HepG2 (cell line): ENCODE results near the gene NSL1. TPM values are rescaled to one million over a fixed set of nuclear protein-coding genes. Genes with fewer than 3 reads are reported as not detected.

Experiments
- ATAC-seq: fragments of 200-7000 bp; cut with Tn5 transposase; 3 replicates; pipeline ENCODE4 v1.9.1; 2020; ENCODE audit warnings: mild to moderate bottlenecking, moderate library complexity
- BruUV-seq: library from RNA; stranded (reverse); fragments of 400-500 nt; replicated peaks from 2 replicates; lab custom pipeline; 2021; lab: Mats Ljungman, UMichigan
- CTCF ChIA-PET: fragments of 300-600 bp; formaldehyde crosslinking; extraction: SDS; loops from one replicate; lab custom pipeline; 2021; ENCODE audit warnings: low total read pairs, inconsistent platforms, low intra/inter-chr PET ratio; lab: Yijun Ruan, JAX
- POLR2A ChIA-PET: fragments of 350-600 bp; sonication (Branson Sonifier 250); formaldehyde crosslinking; loops from one replicate; lab custom pipeline; 2020; ENCODE audit warnings: antibody characterized with exemption, inconsistent platforms; lab: Yijun Ruan, JAX
- DNase-seq: peaks from one replicate; pipeline ENCODE4 v3.0.0-alpha.2; 2015; ENCODE audit warnings: low spot score
- FAIRE-seq: peaks from 3 replicates; lab custom pipeline; 2011; peaks lifted over from hg19 to GRCh38; lab: Jason Lieb, UNC
- H2AFZ ChIP-seq: one replicate; pipeline ENCODE4 v1.6.1; 2011; ENCODE audit warnings: low read length, inconsistent platforms
- H3K27ac ChIP-seq: fragments of 300-600 bp; 3 replicates; pipeline ENCODE4 v1.8.0; 2011; ENCODE audit warnings: mixed run types, mild to moderate bottlenecking, mixed read lengths, low read length, inconsistent platforms; ENCODE audit not compliant: insufficient read depth; ENCODE audit errors: extremely low read length
- H3K27me3 ChIP-seq, 2 experiments: fragments of 200-600 bp in 1 of 2; 2 replicates in 1 of 2; 3 replicates in 1 of 2; pipeline versions ENCODE4 v1.6.0 to v1.8.0; 2011; ENCODE audit warnings: low read length in 2 of 2, mild to moderate bottlenecking in 2 of 2, moderate library complexity in 2 of 2, inconsistent platforms in 1 of 2; ENCODE audit not compliant: insufficient read depth in 2 of 2, control insufficient read depth in 1 of 2
- H3K36me3 ChIP-seq, 2 experiments: fragments of 200-600 bp in 1 of 2; replicated peaks in 1 of 2; 2 replicates in 1 of 2; 3 replicates in 1 of 2; pipeline versions ENCODE4 v1.5.1 to v1.8.0; 2011; ENCODE audit warnings: low read length in 2 of 2, inconsistent platforms in 1 of 2; ENCODE audit not compliant: insufficient read depth in 2 of 2, control insufficient read depth in 1 of 2
- H3K4me1 ChIP-seq: 2 replicates; pipeline ENCODE4 v1.5.1; 2012; ENCODE audit warnings: low read length, inconsistent platforms; ENCODE audit not compliant: insufficient read depth
- H3K4me2 ChIP-seq: 2 replicates; pipeline ENCODE4 v1.6.0; 2011; ENCODE audit warnings: low read depth, low read length, inconsistent platforms
- H3K4me3 ChIP-seq, 3 experiments: fragments of 200-600 bp in 1 of 3; sonication (generic), shearing (Covaris generic) in 1 of 3; replicated peaks in 1 of 3; 2 replicates each; pipeline ENCODE4 v1.5.1; 2011 to 2016; ENCODE audit warnings: low read length in 3 of 3, inconsistent platforms in 2 of 3, low read depth in 2 of 3, mild to moderate bottlenecking in 2 of 3, control low read depth in 1 of 3, mixed read lengths in 1 of 3; ENCODE audit not compliant: insufficient read depth in 1 of 3
- H3K79me2 ChIP-seq: one replicate; pipeline ENCODE4 v1.6.1; 2011; ENCODE audit warnings: low read length, inconsistent platforms; ENCODE audit not compliant: insufficient read depth
- H3K9ac ChIP-seq: 2 replicates; pipeline ENCODE4 v1.6.0; 2011; ENCODE audit warnings: mild to moderate bottlenecking, low read depth, low read length, inconsistent platforms; ENCODE audit not compliant: insufficient read depth
- H3K9me3 ChIP-seq: 2 replicates; pipeline ENCODE4 v1.5.1; 2012; ENCODE audit warnings: mild to moderate bottlenecking, low read length
- H4K20me1 ChIP-seq: 2 replicates; pipeline ENCODE4 v1.6.0; 2011; ENCODE audit warnings: inconsistent platforms, mild to moderate bottlenecking, low read length, moderate library complexity; ENCODE audit not compliant: insufficient read depth
- GATA4 ChIP-seq: sonication (generic); IDR thresholded peaks from 2 replicates; pipeline ENCODE4 v1.6.1; 2016; ENCODE audit warnings: antibody characterized with exemption, low read depth, borderline replicate concordance
- GFI1 ChIP-seq: sonication (generic); formaldehyde crosslinking; IDR thresholded peaks from 2 replicates; pipeline ENCODE4 v1.5.0; 2020; ENCODE audit warnings: missing genetic modification reagents, mild to moderate bottlenecking, borderline replicate concordance
- HES4 ChIP-seq: sonication (generic); formaldehyde crosslinking; IDR thresholded peaks from 2 replicates; pipeline ENCODE4 v1.9.0; 2021; ENCODE audit warnings: mild to moderate bottlenecking, missing genetic modification reagents, borderline replicate concordance
- MAF1 ChIP-seq: sonication (generic); formaldehyde crosslinking; IDR thresholded peaks from 2 replicates; pipeline ENCODE4 v1.5.0; 2020; ENCODE audit warnings: missing genetic modification reagents, borderline replicate concordance
- SATB2 ChIP-seq: sonication (generic); formaldehyde crosslinking; IDR thresholded peaks from 2 replicates; pipeline ENCODE4 v1.5.0; 2020; ENCODE audit warnings: missing genetic modification reagents
- TFE3 ChIP-seq: IDR thresholded peaks from 2 replicates; pipeline ENCODE4 v1.6.1; 2016
- ZNF207 ChIP-seq: fragments of 450-650 bp; IDR thresholded peaks from 2 replicates; pipeline ENCODE4 v1.6.1; 2016; ENCODE audit warnings: antibody characterized with exemption, borderline replicate concordance
- ZNF329 ChIP-seq: sonication (generic); formaldehyde crosslinking; IDR thresholded peaks from 2 replicates; pipeline ENCODE4 v1.9.0; 2021; ENCODE audit warnings: low read depth, mild to moderate bottlenecking, missing genetic modification reagents
- ZNF354B ChIP-seq: sonication (generic); formaldehyde crosslinking; IDR thresholded peaks from 2 replicates; pipeline ENCODE4 v1.8.0; 2022; ENCODE audit warnings: mild to moderate bottlenecking, missing genetic modification reagents
- ZNF558 ChIP-seq: sonication (generic); formaldehyde crosslinking; IDR thresholded peaks from 2 replicates; pipeline ENCODE4 v1.9.0; 2022; ENCODE audit warnings: mild to moderate bottlenecking, missing genetic modification reagents, borderline replicate concordance
- ZNF567 ChIP-seq: sonication (generic); formaldehyde crosslinking; IDR thresholded peaks from 2 replicates; pipeline ENCODE4 v1.8.1; 2023; ENCODE audit warnings: mild to moderate bottlenecking, missing genetic modification reagents, borderline replicate concordance
- ZNF639 ChIP-seq: conservative IDR thresholded peaks from 2 replicates; pipeline ENCODE4 v1.6.1; 2018; ENCODE audit warnings: missing genetic modification reagents
- ZZZ3 ChIP-seq: sonication (generic); formaldehyde crosslinking; IDR thresholded peaks from 2 replicates; pipeline ENCODE4 v1.4.0; 2020; ENCODE audit warnings: missing genetic modification reagents, mild to moderate bottlenecking, borderline replicate concordance
- WGBS: methylation state at CpG from one replicate; pipeline ENCODE4 v1.1.6; 2017; ENCODE audit warnings: low lambda C conversion rate; 5-methylcytosine and 5-hydroxymethylcytosine counted together
- in situ Hi-C: cut with HindIII; loops from 2 replicates; pipeline ENCODE4 v1.10.0; 2017; ENCODE audit warnings: low pct_unique_long_range_greater_than_20kb; ENCODE audit not compliant: extremely low pct_ligation_motif_present
- intact Hi-C: fragments of 100-400 bp; cut with micrococcal nuclease; formaldehyde crosslinking; loops from one replicate; pipeline ENCODE4 v1.10.0; 2022; ENCODE audit not compliant: unreplicated experiment
- polyA plus RNA-seq, 8 experiments: library from polyadenylated mRNA; depleted of rRNA in 3 of 8; stranded (reverse) in 7 of 8; unstranded in 1 of 8; fragments of >200 nt; fragmentation: Illumina TruSeq in 4 of 8; extraction: Trizol in 4 of 8; gene quantifications; 2 replicates each; pipeline versions ENCODE4 v1.2.1 to v1.2.3, GENCODE V29; 2011 to 2016; ENCODE audit warnings: low read depth in 4 of 8, missing spikeins in 1 of 8, mixed read lengths in 1 of 8; ENCODE audit not compliant: insufficient read depth in 1 of 8
- total RNA-seq, 5 experiments: library from RNA; depleted of rRNA; stranded (reverse); fragments of >200 nt; fragmentation: Illumina TruSeq; extraction: Trizol; gene quantifications; 2 replicates each; pipeline ENCODE4 v1.2.3, GENCODE V29; 2016; ENCODE audit warnings: low read depth in 1 of 5
- TF ChIP-seq, protein P1 (sequence below): sonication (generic); formaldehyde crosslinking; IDR thresholded peaks from 2 replicates; pipeline ENCODE4 v1.5.1; 2020; ENCODE audit warnings: missing genetic modification reagents, mild to moderate bottlenecking, borderline replicate concordance
- TF ChIP-seq, protein P2 (sequence below): IDR thresholded peaks from 2 replicates; pipeline ENCODE4 v1.6.1; 2016; ENCODE audit warnings: low read depth

The NSL1 gene
- total and polyA plus RNA-seq, 2 of the 13 experiments (the other 11 are each of a cell fraction or from before 2014, with no cell fraction given): 34.5 to 77.4 TPM

DNA sequence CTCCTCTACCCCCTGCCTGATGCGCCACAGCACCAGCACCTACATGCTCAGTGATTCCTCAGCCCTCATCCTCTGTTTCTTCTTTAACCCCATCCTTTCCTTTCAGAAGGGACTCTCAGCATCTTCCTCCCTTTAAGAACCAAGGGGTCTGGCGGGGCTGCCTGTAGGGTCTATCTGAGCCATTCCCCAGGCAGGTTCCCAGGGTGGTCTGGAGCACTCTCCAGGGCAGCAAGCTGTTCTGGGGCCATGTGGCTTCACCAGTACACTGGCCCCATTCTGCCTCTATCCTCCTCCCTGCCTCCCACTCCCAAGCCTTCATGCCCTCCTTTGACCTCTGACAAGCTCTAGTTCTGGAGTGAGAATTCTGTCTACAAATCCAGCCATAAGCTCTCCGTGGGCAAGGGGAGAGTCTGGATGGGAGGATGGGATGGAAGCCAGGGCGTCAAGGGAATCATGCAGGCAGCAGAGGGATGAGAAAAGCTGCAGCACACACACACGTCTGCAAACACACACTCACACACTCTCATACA lies 102.3 kb downstream of the NSL1 start:
- Histone ChIP-seq H3K27ac (no peak overlapping the region), H3K9me3 (no peaks in the 10 kb centered on the region), H3K36me3 (no peaks in the 10 kb centered on the region), H4K20me1 (no peaks in the 10 kb centered on the region), H3K79me2 (no peaks in the 10 kb centered on the region), H3K4me3 (no peak overlapping the region), H3K9ac (no peak overlapping the region), H3K4me1 (peaks cover 11% of the 10 kb centered on the region), H3K4me2 (no peak overlapping the region), H3K27me3 (peaks cover 0 to 77% of the 10 kb centered on the region in 2 experiments; a peak in 4 of 5 replicates), H2AFZ (no peak overlapping the region)
- CTCF ChIA-PET: no interaction called here
- WGBS: 23% methylated on average over 5 of the region's 5 CpGs
- intact Hi-C loops (no loop called here), in situ Hi-C loops (no loop called here)
- TF ChIP-seq, protein P1, sequence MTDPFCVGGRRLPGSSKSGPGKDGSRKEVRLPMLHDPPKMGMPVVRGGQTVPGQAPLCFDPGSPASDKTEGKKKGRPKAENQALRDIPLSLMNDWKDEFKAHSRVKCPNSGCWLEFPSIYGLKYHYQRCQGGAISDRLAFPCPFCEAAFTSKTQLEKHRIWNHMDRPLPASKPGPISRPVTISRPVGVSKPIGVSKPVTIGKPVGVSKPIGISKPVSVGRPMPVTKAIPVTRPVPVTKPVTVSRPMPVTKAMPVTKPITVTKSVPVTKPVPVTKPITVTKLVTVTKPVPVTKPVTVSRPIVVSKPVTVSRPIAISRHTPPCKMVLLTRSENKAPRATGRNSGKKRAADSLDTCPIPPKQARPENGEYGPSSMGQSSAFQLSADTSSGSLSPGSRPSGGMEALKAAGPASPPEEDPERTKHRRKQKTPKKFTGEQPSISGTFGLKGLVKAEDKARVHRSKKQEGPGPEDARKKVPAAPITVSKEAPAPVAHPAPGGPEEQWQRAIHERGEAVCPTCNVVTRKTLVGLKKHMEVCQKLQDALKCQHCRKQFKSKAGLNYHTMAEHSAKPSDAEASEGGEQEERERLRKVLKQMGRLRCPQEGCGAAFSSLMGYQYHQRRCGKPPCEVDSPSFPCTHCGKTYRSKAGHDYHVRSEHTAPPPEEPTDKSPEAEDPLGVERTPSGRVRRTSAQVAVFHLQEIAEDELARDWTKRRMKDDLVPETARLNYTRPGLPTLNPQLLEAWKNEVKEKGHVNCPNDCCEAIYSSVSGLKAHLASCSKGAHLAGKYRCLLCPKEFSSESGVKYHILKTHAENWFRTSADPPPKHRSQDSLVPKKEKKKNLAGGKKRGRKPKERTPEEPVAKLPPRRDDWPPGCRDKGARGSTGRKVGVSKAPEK (CRISPR knock-in tag): no peak
- TF ChIP-seq GATA4 (no peak), ZNF354B (no peak), ZZZ3 (no peak), TFE3 (CRISPR knock-in tag) (no peak), HES4 (CRISPR knock-in tag) (no peak), ZNF639 (CRISPR knock-in tag) (no peak), ZNF329 (CRISPR knock-in tag) (no peak), ZNF558 (CRISPR knock-in tag) (no peak), SATB2 (CRISPR knock-in tag) (no peak), ZNF207 (no peak), ZNF567 (CRISPR knock-in tag) (no peak), MAF1 (CRISPR knock-in tag) (no peak), GFI1 (CRISPR knock-in tag) (no peak)
- TF ChIP-seq, protein P2, sequence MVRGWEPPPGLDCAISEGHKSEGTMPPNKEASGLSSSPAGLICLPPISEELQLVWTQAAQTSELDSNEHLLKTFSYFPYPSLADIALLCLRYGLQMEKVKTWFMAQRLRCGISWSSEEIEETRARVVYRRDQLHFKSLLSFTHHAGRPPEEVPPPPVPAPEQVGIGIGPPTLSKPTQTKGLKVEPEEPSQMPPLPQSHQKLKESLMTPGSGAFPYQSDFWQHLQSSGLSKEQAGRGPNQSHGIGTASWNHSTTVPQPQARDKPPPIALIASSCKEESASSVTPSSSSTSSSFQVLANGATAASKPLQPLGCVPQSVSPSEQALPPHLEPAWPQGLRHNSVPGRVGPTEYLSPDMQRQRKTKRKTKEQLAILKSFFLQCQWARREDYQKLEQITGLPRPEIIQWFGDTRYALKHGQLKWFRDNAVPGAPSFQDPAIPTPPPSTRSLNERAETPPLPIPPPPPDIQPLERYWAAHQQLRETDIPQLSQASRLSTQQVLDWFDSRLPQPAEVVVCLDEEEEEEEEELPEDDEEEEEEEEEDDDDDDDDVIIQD (CRISPR knock-in tag): no peak
- no peak for FAIRE-seq
- ATAC-seq: no peak
- no TSS peak for BruUV-seq
- POLR2A ChIA-PET: no interaction called here
- DNase-seq: no peak
